ENCODE data around the gene ST6GALNAC3. TPM values are rescaled to one million over a fixed set of nuclear protein-coding genes. Genes with fewer than 3 reads are reported as not detected.

The ST6GALNAC3 gene
- polyA plus RNA-seq, 4 donors, result 27.3 to 102 (median 82.0) TPM

GRCh38 chr1:76668046-76668445 lies 593.5 kb downstream of the ST6GALNAC3 start:
- peak; percentile 26 to 59 (median 50) for DNase-seq (ENCODE audit: low read depth in 4 of 4, low spot score in 3 of 4)

DNA sequence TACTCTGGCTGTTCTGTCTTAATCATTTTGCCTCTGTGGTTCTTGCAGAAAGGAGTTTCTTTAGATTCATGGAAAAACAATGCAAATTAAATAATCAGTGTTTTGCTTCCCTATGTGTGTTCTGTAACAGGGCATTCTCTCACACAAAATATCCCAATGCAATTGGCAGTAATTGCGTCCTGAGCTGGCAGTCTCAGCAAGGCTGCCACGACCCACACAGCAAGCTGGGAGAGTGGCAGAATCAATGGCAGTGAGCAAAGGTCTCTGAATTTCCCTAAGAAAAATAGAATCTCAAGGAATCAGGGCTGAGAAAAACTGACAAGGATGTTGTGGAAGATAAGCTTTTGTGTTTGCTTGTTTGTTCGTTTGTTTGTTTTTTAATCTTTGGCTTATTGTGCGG lies 594.6 kb downstream of the ST6GALNAC3 start:
- DNase-seq (ENCODE audit: low read depth in 4 of 4, low spot score in 3 of 4), result no peak

DNA sequence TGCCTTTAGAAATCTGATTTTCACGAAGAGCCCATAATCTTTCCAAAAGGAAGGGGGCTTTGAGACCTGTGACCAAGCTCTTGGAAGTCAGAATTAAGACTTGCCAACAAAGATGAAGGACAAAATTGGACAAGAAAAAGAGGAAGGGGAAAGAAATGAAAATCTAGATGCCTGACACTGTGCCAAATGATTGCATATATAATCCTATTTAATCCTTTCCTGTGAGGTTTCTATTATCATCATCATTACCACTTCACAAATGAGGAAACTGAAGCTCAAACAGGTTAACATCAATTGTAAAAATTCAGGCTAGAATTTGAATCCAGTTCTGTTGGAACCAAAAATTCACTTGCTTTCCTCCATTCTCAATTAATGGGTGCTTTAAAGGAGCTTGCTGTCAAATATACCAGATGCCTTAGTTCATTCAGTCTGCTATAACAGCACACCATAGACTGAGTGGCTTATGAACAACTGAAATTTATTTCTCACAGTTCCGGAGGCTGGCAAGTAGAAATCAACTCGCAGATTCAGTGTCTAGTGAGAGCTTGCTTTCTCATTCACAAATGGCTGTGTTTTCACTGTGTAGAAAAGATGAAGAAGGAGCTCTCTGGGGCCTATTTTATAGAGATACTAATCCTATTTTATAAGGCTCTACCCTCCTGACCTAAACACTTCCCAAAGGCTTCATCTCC lies 595.2 kb downstream of the ST6GALNAC3 start:
- no peak for DNase-seq (ENCODE audit: low read depth in 4 of 4, low spot score in 3 of 4)

- no peak for DNase-seq (ENCODE audit: low read depth in 4 of 4, low spot score in 3 of 4)
These were observed 600.2 kb downstream of the ST6GALNAC3 start for GRCh38 chr1:76674689-76675210.

- no peak for DNase-seq (ENCODE audit: low read depth in 4 of 4, low spot score in 3 of 4)
These were observed 603.2 kb downstream of the ST6GALNAC3 start for GRCh38 chr1:76677416-76678405.

DNA sequence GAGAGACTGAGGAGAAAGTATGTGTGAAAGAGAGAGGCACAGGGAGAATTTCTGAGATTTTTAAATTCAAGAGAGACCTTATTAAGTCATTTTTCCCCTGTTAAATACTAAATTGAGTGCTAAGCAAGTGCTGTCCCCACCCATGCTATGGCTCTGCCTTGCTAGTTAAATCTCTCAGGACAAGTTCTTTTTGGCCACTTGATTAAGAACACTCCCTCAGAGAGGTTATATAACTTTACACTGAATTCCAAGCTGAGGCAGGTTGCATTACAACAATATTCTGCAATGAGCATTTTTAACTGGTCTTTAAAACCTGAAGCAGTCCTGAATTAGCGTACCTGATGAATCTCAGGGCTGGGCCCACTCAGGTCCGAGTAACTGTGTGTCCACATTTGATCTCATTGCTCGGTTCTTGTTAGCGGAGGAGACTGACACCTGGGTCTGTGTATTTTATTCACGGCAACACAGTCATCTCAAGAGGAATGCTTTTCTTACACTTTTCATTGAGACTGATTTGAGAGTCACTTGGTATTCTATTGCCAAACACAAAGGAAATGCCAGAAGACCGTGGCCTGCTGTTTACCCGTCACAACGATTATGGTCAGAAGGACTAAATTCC lies 605.1 kb downstream of the ST6GALNAC3 start:
- DNase-seq (ENCODE audit: low read depth in 4 of 4, low spot score in 3 of 4), result no peak

DNA sequence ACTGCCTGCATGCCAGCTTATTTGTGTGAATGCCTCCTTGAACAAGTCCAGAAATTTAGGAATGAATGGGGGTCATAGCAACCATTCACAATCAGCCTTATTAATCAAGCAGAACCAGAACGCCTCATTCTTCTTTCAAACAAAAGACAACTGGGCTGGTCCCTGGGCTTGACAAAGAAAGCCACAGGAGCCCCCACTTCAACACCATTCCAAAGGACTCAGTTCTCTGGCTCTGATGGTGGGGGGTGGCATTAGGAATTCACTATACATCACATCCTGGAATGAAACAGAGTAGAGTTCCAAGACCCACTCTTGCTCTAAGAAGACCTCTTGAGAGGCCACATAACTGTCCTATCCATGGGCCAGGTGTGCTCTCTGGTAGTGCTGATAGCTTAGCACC lies 606.1 kb downstream of the ST6GALNAC3 start:
- no peak for DNase-seq (ENCODE audit: low read depth in 4 of 4, low spot score in 3 of 4)

DNA sequence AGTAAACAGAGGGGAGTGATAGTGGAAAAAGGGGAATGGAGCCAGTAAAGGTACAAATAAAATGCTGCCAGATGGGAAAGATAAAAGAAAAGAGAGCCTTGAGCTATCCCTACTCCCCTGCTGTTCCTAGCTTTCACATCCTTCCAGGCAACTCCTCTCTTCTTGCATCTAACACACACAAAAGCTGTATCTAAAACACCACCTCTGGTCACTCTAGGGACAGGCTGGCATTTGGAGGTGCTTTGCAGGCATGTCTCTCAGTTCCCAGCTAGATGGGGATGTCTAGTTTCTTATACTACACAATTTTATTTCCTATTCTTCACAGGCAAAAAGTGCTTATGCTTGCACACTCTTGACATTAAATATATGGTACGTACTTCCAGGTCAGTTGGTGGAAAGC lies 607.6 kb downstream of the ST6GALNAC3 start:
- DNase-seq (ENCODE audit: low read depth in 4 of 4, low spot score in 3 of 4), result no peak

Other genes starting within 250 kb of the ST6GALNAC3 start
- gene ASB17, start 142.3 kb upstream of the ST6GALNAC3 start, polyA plus RNA-seq (ENCODE audit: insufficient read length in 4 of 4), result not detected